ENCODE measurements around the gene PPP1R16B.

- no peak for TF ChIP-seq CTCF (IDR thresholded peaks at IDR 0.05)
- TF ChIP-seq POLR2A (IDR thresholded peaks at IDR 0.05) = no peak
- TF ChIP-seq EP300 (IDR thresholded peaks at IDR 0.05) = no peak
These were observed 15.8 kb upstream of the PPP1R16B start for GRCh38 chr20:38789503-38790199.

Data from suprapubic skin (tissue), 3 donors.